ENCODE data around the gene CSTPP1. TPM values are rescaled to one million over a fixed set of nuclear protein-coding genes. Genes with fewer than 3 reads are reported as not detected.

The CSTPP1 gene
- total and polyA plus RNA-seq, 3 donors from 2014 or later: 39.0 to 70.0 (median 44.9) TPM

GRCh38 chr11:47155879-47156278, 219.3 kb downstream of the CSTPP1 start:
- Histone ChIP-seq H3K9me3 (no peaks in the 10 kb centered on the region), H3K36me3 (ENCODE audit: low read depth, missing control alignments) (no peaks in the 10 kb centered on the region), H3K27ac (no peak overlapping the region), H3K27me3 (no peaks in the 10 kb centered on the region), H3K4me1 (peaks cover 4% of the 10 kb centered on the region), H3K4me3 (no peak overlapping the region)
- intact Hi-C loops (cut with DNase I; ENCODE audit: low total_unique reads): no loop called here
- 88 to 95% methylated on average over 4 of the region's 4 CpGs for WGBS, 2 donors
- TF ChIP-seq POLR2A (IDR thresholded peaks at IDR 0.05) (no peak), CTCF (IDR thresholded peaks at IDR 0.05) (no peak)
- DNase-seq: no peak

- no peak for DNase-seq
- H3K4me1 ChIP-seq: peaks cover 4% of the 10 kb centered on the region
- H3K27ac ChIP-seq: no peak overlapping the region
- H3K9me3 ChIP-seq: no peaks in the 10 kb centered on the region
- H3K4me3 ChIP-seq: no peak overlapping the region
- 87 to 98% methylated on average over 6 of the region's 6 CpGs for WGBS, 2 donors
- intact Hi-C loops (cut with DNase I; ENCODE audit: low total_unique reads): no loop called here
- H3K27me3 ChIP-seq: no peaks in the 10 kb centered on the region
- H3K36me3 ChIP-seq (ENCODE audit: low read depth, missing control alignments): no peaks in the 10 kb centered on the region
- TF ChIP-seq CTCF (IDR thresholded peaks at IDR 0.05) (no peak), POLR2A (IDR thresholded peaks at IDR 0.05) (no peak)
Measured at GRCh38 chr11:47156333-47156732, 219.8 kb downstream of the CSTPP1 start.

- peaks cover 8% of the 10 kb centered on the region for H3K4me1 ChIP-seq
- intact Hi-C loops (cut with DNase I; ENCODE audit: low total_unique reads): no loop called here
- no peaks in the 10 kb centered on the region for H3K27me3 ChIP-seq
- no peaks in the 10 kb centered on the region for H3K9me3 ChIP-seq
- no peak for DNase-seq
- H3K4me3 ChIP-seq: no peak overlapping the region
- 92 to 100% methylated on average over 8 to 20 of the region's 20 CpGs for WGBS, 2 donors
- no peak overlapping the region for H3K27ac ChIP-seq
- TF ChIP-seq POLR2A (IDR thresholded peaks at IDR 0.05) (no peak), CTCF (IDR thresholded peaks at IDR 0.05) (no peak)
- H3K36me3 ChIP-seq (ENCODE audit: low read depth, missing control alignments): no peaks in the 10 kb centered on the region
Measured at GRCh38 chr11:47156951-47157350, 220.4 kb downstream of the CSTPP1 start.

- H3K4me3 ChIP-seq: no peak overlapping the region
- no peak for TF ChIP-seq CTCF (IDR thresholded peaks at IDR 0.05)
- TF ChIP-seq POLR2A (IDR thresholded peaks at IDR 0.05): no peak
- H3K4me1 ChIP-seq: peaks cover 12% of the 10 kb centered on the region
- H3K9me3 ChIP-seq: no peaks in the 10 kb centered on the region
- intact Hi-C loops (cut with DNase I; ENCODE audit: low total_unique reads): no loop called here
- no peaks in the 10 kb centered on the region for H3K27me3 ChIP-seq
- H3K27ac ChIP-seq: no peak overlapping the region
- 94 to 95% methylated on average over 7 to 8 of the region's 8 CpGs for WGBS, 2 donors
- H3K36me3 ChIP-seq (ENCODE audit: low read depth, missing control alignments): no peaks in the 10 kb centered on the region
- no peak for DNase-seq
Measured at GRCh38 chr11:47157805-47158204, 221.2 kb downstream of the CSTPP1 start.

- Histone ChIP-seq H3K36me3 (ENCODE audit: low read depth, missing control alignments) (no peaks in the 10 kb centered on the region), H3K27me3 (no peaks in the 10 kb centered on the region), H3K4me1 (peaks cover 10% of the 10 kb centered on the region), H3K9me3 (no peaks in the 10 kb centered on the region), H3K4me3 (no peak overlapping the region), H3K27ac (no peak overlapping the region)
- WGBS, 2 donors: 87 to 93% methylated on average over 5 of the region's 5 CpGs
- no peak for DNase-seq
- TF ChIP-seq CTCF (IDR thresholded peaks at IDR 0.05) (no peak), POLR2A (IDR thresholded peaks at IDR 0.05) (no peak)
- intact Hi-C loops (cut with DNase I; ENCODE audit: low total_unique reads): no loop called here
Measured at GRCh38 chr11:47158242-47158641, 221.7 kb downstream of the CSTPP1 start.
